Embryonic facial prominence (tissue), 1 donor: Measurements from ENCODE around the gene PDGFC.

Source experiments
- DNase-seq: peaks from one replicate; pipeline ENCODE4 v3.0.0-alpha.2; 2016; ENCODE audit errors: extremely low spot score

The PDGFC gene, protein sequence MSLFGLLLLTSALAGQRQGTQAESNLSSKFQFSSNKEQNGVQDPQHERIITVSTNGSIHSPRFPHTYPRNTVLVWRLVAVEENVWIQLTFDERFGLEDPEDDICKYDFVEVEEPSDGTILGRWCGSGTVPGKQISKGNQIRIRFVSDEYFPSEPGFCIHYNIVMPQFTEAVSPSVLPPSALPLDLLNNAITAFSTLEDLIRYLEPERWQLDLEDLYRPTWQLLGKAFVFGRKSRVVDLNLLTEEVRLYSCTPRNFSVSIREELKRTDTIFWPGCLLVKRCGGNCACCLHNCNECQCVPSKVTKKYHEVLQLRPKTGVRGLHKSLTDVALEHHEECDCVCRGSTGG

DNA sequence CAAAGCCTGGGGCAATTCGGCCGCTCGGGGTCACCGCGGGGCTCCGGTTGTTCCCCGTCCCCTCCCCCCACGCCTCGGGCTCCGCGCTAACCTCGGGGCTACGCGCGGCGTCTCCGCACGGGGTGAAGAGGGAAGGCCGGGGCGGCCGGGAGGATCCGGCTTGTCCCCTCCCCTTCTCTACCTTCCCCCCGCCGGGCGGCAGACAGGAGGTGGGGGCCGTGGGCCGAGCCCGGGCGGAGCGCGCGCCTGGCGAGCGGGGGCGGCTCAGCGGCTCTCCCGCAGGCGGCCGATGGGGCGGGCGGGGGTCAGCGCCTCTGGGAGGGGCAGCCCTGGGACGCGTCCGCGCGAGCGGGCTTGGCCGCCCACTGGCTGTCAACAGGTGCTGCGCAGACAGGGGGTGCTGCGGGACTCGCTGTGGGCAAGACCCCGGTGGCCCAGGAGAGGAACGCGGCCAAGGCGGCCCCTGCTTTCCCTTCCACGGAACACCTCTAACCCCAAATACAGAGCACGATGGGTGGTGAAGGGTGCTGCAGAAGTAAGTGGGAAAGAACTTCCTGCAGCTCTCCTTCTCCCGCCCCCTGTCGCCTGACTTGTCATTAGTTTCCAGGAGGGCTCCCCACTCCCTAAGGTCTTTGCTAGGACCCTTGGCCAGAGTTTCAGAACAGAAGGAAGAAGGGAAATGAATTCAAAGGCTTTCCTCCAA, at the start of gene PDGFC:
Gene PDGFC (minus strand): TSS at position 124 of the 703 bp plus-strand sequence. CDS start 896 bp downstream, outside the sequence.
- DNase-seq: no peak

DNA sequence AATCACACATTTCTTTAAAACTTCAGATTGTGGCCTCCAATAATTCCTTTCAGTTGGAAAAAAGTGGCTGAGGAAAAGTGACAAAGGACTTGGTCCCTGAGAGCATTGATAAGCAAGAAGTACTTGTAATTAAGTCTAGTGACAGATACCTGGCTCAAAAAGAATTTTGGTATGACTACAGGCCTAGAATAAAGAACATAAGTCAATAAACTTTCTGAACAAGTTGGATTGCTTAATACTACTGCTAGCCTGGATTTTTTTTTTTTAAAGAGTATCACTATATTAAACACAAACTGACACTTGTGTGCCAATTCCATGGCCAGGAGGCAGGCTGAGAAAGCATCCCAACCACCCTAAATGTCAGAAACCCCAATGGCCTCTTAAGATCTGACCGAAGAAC, 49.3 kb upstream of the PDGFC start:
- no peak for DNase-seq

DNA sequence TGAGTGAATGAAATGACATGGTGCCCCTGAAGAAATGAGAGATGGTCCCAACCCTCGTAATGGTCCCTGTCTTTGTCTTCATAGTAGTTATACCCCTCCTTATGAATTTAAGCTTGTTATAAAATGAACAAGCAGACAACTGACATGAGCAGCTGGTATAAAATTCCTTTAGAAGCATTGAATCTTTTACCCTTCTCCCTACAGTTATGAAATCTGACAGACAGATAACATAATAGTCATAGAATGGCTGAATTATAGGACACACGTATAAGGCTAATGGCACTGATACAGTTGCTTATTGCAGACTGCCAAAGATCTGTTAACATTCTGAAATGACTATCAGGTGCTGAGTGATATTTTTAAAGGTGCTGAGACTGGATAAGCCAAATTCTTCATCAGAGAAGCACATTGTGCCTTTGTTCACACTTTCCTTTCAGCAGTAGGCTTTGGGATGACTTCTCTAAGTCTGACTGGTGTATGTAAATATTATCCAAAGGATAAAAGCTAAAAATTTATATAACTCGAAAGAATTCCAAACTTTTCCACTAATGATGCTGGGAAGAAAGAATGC, 47.4 kb upstream of the PDGFC start:
- no peak for DNase-seq

DNA sequence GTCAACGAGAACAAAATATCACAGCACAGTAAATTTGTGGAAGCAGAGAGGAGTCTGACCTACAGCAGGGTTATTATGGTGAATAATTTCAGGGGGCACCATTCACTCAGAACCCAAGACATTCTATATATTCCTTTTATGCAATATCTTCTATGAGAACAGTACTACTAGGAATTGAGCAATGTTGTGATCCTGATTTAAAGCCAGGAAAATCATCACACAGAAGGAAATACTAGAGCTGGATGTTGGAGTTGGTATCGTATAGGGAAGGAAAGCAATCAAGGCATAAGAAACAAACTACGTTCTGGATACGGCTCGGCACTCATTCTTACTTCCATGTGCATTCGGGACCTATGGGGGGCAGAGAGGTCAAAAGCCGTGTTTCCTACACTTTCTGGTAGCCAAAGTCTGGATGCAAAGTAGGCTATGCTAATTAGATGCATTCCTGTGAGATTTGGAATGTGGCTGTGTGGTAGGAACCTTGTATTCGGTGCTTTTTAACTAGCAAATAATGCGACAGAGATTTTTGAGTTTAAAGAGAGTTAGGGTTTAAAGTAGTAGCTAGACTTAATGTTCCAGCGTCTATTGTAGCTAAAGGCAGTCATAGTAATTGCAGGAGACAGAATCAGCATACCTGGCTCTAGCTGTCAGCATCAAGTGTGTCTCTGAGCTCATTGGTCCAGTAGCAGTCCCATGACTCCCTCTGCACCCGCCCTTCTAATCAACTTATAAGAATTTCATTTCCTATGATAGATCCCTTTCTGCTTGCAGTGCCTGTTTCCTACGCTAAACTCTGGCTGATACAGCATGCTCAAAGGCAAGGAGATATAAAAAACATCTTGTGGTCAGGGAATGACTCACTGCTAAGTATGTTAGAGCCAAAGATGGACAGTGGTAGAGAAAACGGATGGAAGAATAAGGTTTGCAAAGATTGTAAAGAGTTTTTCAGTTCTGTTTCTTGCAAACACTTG, 43.3 kb upstream of the PDGFC start:
- DNase-seq: no peak

DNA sequence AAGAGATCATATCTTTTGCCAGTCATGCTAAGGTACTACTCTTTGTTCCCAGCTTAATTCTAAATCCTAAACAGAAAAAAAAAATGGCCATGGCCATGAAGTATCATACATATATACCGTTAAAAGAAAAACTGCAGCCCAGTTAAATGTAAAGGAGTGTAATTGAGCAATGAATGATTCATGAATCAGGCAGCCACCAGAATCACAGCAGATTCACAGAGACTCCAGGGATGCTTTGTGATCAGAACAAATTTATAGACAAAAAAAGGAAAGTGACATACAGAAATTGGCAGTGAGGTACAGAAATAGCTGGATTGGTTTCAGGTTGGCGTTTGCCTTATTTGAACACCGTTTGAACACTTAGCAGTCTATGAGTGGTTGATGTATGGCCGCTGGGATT, 42.1 kb upstream of the PDGFC start:
- DNase-seq: no peak

DNA sequence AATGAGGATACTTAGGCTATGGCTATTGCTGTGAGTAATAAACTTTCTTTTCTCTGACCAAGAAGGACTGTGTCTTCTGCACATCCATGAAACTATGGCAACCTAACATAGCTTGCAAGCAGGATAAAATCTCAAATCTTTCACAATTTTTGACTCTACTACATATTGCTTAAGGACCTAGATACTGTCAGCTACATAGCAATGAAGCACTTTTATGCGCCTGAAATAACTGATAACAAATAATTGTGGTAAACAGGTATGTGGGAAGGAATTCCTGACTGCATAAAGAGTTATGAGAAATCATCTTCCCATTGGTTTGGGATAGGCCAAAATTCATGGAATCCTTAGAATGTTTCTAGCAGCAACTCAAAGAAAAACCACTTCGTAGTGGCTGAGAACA, 41.2 kb upstream of the PDGFC start:
- no peak for DNase-seq

DNA sequence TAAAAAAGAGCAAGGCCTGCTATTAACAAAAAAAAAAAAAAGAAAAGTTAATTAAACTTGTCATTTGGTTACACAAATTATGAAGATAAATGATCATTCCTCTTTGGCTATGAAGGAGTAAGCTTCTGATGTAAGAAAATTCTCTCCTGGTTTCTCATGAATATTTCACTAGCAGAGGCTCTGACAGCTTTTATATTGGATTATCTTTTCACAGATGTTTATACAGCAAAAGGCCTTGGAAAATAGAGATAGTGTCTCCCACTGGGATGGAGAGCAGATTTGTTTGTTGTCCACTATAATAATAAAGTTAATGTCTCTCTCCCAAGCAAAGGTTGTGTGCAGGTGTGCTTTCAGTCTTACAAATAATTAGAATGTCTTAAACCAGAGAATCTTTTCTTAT, 40.7 kb upstream of the PDGFC start:
- no peak for DNase-seq

DNA sequence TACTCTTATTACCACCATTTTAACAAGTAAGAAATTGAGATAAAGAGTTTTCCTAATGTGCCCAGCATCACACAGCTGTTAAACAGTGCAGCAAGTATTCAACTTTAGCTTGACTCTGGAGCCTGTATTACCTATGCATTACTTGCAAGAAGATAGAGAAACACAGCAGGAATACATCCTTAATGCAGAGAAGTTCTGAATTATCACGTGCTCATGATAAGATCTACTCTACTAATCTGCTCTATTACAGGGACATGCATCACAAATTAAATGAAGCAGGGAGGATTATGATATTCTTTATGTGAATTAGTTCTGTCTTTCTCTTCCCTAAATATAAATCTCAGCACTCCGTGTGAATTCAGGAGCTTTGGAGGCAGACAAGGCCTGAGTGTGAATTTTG, 39.0 kb upstream of the PDGFC start:
- DNase-seq: no peak

DNA sequence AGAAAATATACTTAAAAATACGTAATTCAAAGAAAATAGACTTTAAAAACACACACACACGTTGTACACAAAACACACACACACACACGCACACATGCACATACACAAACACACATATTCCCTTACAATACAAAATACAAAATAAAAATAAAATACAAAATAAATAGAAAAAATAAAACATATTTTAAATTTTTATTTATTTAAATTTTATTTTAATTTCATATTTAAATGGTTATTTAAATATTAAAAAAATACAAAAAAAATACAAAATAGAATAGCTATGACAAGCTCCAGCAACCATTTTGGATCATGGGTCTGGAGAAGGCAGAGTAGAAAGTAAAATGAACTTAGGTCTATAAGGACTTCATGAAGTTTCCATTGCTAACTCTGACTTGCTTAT, 34.2 kb upstream of the PDGFC start:
- DNase-seq: no peak

DNA sequence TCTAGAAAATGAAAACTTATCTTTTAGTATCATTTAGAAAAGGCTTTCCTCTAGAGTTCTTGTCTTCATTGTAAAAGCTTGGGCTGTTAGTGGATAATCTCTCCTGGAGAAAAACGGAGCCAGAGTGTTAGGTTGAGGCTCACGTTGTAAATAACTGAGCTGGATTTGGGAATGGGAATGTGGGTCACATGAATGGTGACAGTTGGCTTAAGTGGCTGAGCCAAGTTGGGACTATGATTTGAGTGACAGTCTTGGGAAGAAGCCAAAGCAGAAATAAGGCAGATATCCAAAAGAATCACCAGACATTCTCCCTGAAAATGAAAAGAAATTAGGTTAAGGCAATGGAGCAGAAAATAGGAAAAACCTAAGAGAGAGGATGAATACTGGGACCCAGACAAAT, 33.6 kb upstream of the PDGFC start:
- DNase-seq: no peak

DNA sequence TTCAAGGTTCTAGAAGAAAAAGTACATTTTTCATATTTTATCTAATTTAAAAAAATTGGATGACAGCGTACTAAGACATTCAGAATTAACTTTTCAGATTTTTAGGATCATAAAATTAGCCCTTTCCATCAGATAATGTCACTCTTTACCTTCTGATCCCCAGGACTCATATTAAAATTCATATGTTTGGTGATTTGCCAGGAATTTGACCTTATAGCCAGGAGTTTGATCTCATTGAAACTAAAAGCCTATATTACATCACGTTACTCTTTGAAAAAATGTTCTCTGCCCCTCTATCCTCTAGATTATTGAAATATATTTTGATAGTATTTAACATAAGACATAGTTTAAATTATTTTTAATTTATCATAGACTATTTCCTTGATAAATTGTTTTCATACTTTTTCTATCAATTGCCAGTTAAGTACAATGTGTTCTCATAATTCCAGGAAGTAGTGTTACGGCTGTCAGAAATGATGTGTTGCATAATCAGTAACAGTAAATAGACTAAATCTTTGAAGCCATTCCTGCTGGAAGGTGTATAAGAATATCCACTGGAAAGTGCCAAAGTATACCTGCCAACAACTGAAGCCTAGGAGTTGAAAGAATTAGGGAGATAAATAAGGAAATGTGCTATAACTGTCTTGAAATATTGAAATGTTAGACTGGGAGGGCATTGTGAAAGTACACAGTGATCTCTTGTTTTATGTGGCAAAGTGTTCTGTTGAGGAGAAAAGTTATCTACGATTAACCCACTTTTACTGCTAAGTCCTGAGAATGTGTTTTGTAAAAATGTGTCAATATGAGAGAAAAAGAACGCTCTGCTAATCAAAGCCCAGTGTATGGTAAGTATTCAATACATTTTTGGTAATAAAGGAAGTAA, 32.9 kb upstream of the PDGFC start:
- no peak for DNase-seq

DNA sequence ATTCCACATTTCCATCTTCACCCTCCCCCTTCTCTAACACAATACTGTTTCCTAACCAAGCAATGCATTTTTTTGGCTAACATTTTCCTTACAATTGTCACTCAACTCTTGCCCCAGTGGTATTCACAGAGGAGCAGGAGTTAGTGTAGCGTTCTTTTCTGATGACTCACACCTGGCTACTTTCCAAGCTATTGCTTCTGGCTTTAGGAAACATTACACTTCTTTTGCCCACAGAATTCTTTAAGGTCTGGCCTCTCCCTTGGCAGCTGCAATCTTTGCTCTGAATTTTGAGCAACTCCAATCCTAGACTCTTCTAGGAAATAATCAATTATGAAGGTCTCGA, 27.5 kb upstream of the PDGFC start:
- DNase-seq: peak; percentile 79

DNA sequence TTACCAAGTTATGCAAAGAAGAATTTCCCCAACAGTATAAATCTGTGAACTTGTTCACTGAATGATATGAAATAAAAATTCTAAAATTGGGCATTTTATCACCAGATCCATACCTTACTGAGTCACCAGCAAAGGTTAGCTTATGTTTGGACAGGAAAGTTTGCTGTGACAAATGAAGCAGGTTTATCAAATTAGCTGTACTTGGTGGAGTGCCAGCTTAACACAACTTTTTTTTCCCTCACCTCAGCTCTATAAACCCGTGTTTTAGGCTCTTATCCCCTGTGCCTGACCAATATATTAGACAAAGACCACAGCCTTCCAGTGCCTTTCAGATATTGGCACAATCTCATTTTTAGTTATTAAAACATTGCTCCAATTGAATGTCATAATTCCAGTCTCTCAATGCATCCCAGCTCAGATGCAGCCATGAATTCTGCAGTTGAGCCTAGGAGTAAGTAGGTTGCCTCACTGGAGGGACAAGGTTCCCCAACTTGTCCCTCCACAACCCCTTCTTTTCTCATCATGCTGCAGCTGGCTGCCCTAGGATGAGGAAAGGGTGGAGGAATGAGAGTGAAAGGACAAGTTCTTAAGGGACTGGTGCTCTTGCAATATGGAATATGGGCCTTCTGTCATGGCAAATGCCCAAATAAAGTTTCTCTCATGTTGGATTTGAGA, 27.0 kb upstream of the PDGFC start:
- no peak for DNase-seq

DNA sequence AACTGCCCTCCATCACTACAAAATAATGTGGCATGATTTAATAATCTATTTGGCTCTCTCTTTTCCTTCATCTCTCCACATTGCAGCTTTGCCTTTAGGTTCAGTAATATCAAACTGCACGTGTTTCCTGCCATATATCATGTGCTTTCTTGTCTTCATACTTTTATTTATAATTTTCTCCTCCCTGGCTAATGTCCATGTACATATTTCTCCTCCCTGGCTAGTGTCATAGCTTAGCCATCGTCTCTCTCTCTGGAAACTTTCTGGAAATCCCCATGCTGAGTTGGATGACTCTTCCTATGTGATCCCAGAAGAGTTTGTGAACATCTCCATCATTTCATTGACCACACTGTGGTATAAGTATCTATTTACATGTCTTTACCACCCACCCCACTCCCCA, 21.3 kb upstream of the PDGFC start:
- DNase-seq: no peak

DNA sequence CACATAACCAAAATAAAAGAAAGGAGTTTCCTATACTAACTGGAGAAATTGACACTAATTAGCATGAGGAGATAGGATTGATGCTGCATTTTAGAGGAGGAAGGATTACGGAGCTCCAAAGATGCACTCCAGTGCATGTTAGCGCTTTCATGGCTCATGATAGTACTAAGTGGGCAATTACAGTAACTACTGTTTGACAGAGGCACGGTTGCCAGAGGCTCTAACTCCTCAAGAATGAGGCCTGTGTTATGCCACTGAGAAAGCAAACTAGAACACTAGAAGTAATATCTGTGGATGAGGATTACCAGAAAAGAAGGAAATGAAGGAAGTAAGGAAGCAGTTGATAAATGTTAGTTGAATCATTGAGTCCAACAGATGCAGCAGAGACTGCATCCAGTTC, 19.6 kb upstream of the PDGFC start:
- no peak for DNase-seq

DNA sequence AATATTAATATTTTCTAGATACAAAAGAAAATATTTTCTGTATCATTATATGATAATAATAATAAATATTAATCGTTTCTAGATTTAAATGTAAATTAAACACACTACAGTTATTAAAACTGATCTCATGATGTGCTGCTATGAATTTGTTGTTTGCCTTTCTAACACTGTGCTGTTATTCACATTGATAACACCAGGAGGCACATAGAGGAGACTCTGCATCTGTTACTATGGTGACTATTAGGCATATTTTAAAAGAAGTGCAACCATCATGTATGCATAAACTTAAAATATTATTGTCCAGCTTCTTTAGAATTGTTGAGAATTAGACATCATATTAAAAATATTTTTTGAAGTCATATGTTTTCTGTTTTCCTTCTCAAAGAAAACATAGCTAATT, 11.8 kb upstream of the PDGFC start:
- no peak for DNase-seq

DNA sequence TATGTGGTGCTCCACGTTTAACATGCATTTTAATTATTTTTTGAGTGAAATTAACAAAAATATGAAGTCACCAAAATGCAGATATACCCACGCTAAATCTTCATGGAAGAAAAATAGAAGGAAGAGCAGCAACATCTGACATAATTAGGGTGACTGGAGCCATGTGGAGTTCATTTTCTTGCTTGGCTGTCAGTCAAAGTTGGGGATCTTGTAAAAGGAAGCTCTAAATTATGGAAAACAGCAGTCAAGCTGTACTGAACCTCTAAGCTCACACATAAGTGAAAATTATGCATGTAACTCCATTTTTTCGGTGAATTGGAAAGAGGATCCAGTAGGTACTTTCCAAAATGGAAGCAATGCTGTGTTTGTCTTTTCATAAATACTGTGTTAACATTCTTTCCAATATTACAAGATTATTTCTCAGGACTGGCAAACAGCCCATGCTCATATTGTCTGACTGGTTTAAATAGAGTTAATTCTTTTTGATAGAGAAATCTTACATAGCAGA, 9.7 kb upstream of the PDGFC start:
- no peak for DNase-seq

DNA sequence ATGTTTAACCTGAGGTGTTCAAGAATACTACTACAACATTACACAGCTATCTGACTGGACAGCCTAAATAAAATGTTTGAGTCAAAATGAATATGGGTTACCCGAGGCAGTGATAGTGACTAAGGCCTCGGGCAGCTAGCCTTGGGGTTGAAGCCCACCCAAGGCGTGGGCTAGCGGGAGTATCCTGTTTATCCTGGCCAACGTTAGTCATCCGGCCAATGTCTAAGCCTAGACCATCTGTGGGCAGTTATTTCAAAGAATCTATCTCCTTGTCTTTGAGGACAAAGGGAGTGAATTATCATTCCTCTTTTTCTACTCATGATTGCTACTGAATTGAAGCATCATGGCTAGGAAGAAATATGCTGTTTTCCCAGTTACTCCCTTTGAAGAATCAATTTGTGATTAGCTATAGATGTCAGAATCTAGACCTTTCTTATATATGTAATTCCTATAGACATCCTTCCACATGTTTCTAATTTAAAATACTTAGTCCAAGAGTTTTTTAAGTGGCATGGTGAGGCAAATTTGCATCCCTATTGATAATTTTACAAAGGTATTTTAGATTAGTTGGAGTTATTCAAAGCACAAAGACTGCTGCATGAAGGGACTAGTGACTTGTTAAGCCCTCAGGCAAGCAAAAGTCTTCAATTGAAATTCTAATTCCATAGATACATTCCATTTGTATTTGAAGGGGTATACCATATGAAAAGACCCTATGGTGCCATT, 6.0 kb upstream of the PDGFC start:
- no peak for DNase-seq

DNA sequence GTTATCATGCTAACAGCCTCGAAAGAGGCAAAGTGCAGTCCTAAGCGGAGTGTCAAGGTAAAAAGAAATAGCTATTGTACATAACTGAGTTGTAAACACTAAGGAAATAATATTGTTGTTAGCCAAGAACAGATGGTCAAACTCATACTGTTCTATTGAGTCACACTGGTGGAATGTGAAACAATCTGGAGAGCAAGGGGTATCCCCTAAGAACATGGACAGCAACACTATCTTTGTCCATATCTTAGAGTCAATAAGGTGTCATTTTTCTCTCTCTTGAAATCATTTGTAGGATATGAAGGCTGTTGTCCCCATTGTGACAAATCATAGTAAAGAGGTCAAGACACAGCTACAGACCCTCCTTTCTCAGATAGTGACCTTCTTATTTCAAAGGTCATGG, 4.5 kb upstream of the PDGFC start:
- no peak for DNase-seq

DNA sequence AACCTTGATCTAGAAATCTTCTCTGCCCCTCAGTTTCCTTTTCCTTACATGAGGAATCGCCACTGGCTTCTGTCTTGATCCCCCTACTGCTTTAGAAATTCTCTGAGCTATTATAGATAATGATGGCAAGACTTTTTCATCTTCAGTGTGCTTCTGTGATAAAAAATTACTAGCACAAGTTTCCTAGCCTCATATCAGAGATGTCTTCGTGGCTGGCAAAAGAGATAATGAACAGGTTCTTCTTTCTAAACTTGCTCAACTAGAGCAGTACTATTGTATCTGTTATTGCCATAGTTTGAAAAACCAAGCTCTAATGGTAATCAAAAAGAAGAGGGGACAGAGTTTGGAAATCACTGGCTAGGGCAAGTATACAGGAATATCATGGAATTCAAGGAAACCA, 4.1 kb upstream of the PDGFC start:
- DNase-seq: no peak
